Activated CD8-positive, alpha-beta T cell treated with anti-CD3 and anti-CD28 coated beads for 36 hours (primary cell): ENCODE data around the gene KRTAP5-2. TPM values are rescaled to one million over a fixed set of nuclear protein-coding genes. Genes with fewer than 3 reads are reported as not detected.

Experiments used
- ATAC-seq: fragments of 200-7000 bp; cut with Tn5 transposase; one replicate; pipeline ENCODE4 v1.10.0; 2021; ENCODE audit warnings: mild to moderate bottlenecking, moderate library complexity
- CTCF ChIA-PET: fragments of 350-600 bp; sonication (Branson Sonifier 250); formaldehyde crosslinking; loops from one replicate; lab custom pipeline; 2021; ENCODE audit warnings: antibody characterized with exemption; lab: Charles Lee
- POLR2A ChIA-PET: fragments of 350-600 bp; sonication (Branson Sonifier 250); formaldehyde crosslinking; loops from one replicate; lab custom pipeline; 2021; ENCODE audit warnings: antibody characterized with exemption; lab: Charles Lee
- DNase-seq: peaks from one replicate; pipeline ENCODE4 v3.0.0-alpha.2; 2020
- H3K27ac Mint-ChIP-seq: one replicate; pipeline ENCODE4 v1.8.0; 2021; ENCODE audit warnings: mild to moderate bottlenecking, mixed read lengths
- H3K27me3 Mint-ChIP-seq: one replicate; pipeline ENCODE4 v1.8.0; 2021; ENCODE audit warnings: mixed read lengths
- H3K36me3 Mint-ChIP-seq: one replicate; pipeline ENCODE4 v1.8.0; 2021; ENCODE audit warnings: low read depth, mixed read lengths
- H3K4me1 Mint-ChIP-seq: one replicate; pipeline ENCODE4 v1.8.0; 2021; ENCODE audit warnings: low read depth, mixed read lengths
- H3K4me3 Mint-ChIP-seq: one replicate; pipeline ENCODE4 v1.8.0; 2021; ENCODE audit warnings: mild to moderate bottlenecking, moderate library complexity, mixed read lengths
- H3K9me3 Mint-ChIP-seq: one replicate; pipeline ENCODE4 v1.8.0; 2021; ENCODE audit warnings: mixed read lengths
- CTCF ChIP-seq: fragments of 200-600 bp; IDR thresholded peaks from one replicate; pipeline ENCODE4 v1.8.0; 2022; ENCODE audit warnings: antibody characterized with exemption, mild to moderate bottlenecking
- intact Hi-C: fragments of 100-400 bp; cut with micrococcal nuclease; formaldehyde crosslinking; loops from one replicate; pipeline ENCODE4 v1.10.0; 2022
- total RNA-seq, 2 experiments: library from RNA; stranded (reverse); gene quantifications; one replicate each; pipeline ENCODE4 v1.2.3, GENCODE V29; 2021

Gene KRTAP5-2
- total RNA-seq, 2 experiments from 2014 or later, result not detected

GRCh38 chr11:1568441-1568911 lies 29.6 kb downstream of the KRTAP5-2 start:
- DNase-seq, result peak; percentile 54
- no peaks in the 10 kb centered on the region for H3K36me3 Mint-ChIP-seq
- no peak overlapping the region for H3K27ac Mint-ChIP-seq
- TF ChIP-seq CTCF, result no peak
- intact Hi-C loops, result no loop called here
- no peaks in the 10 kb centered on the region for H3K27me3 Mint-ChIP-seq
- CTCF ChIA-PET, result interaction anchor here (1.4 to 3.8 kb wide), 3 partner anchors 10 to 27 kb away, joined by 5 to 17 read pairs (median 7); no protein-coding TSS in a partner anchor
- no peak overlapping the region for H3K4me3 Mint-ChIP-seq
- ATAC-seq, result no peak
- H3K9me3 Mint-ChIP-seq, result no peaks in the 10 kb centered on the region
- H3K4me1 Mint-ChIP-seq, result peaks cover 18% of the 10 kb centered on the region
- POLR2A ChIA-PET, result no interaction called here

GRCh38 chr11:1567721-1568100 lies 30.4 kb downstream of the KRTAP5-2 start:
- ChIA-PET CTCF (interaction anchor here (1.1 to 3.8 kb wide), 2 partner anchors 11 to 21 kb away, joined by 4 to 17 read pairs; no protein-coding TSS in a partner anchor), POLR2A (no interaction called here)
- no peaks in the 10 kb centered on the region for H3K27me3 Mint-ChIP-seq
- DNase-seq (no peak), ATAC-seq (no peak)
- no peak overlapping the region for H3K4me3 Mint-ChIP-seq
- TF ChIP-seq CTCF, result no peak
- intact Hi-C loops, result no loop called here
- no peaks in the 10 kb centered on the region for H3K36me3 Mint-ChIP-seq
- H3K9me3 Mint-ChIP-seq, result no peaks in the 10 kb centered on the region
- H3K4me1 Mint-ChIP-seq, result peaks cover 15% of the 10 kb centered on the region
- no peak overlapping the region for H3K27ac Mint-ChIP-seq

- H3K9me3 Mint-ChIP-seq, result no peaks in the 10 kb centered on the region
- H3K27ac Mint-ChIP-seq, result no peak overlapping the region
- CTCF ChIA-PET, result interaction anchor here (0.8 to 1.1 kb wide), 2 partner anchors 11 to 20 kb away, joined by 3 to 4 read pairs; no protein-coding TSS in a partner anchor
- no peak for ATAC-seq
- no peaks in the 10 kb centered on the region for H3K27me3 Mint-ChIP-seq
- no peak for DNase-seq
- no peaks in the 10 kb centered on the region for H3K36me3 Mint-ChIP-seq
- H3K4me3 Mint-ChIP-seq, result no peak overlapping the region
- no peak for TF ChIP-seq CTCF
- H3K4me1 Mint-ChIP-seq, result peaks cover 15% of the 10 kb centered on the region
- intact Hi-C loops, result no loop called here
- POLR2A ChIA-PET, result no interaction called here
Measured at GRCh38 chr11:1567052-1567720, 30.9 kb downstream of the KRTAP5-2 start.

GRCh38 chr11:1566381-1567051 lies 31.6 kb downstream of the KRTAP5-2 start:
- no peak for ATAC-seq
- Mint-ChIP-seq H3K27me3 (no peaks in the 10 kb centered on the region), H3K4me3 (no peak overlapping the region), H3K27ac (no peak overlapping the region), H3K36me3 (no peaks in the 10 kb centered on the region), H3K9me3 (no peaks in the 10 kb centered on the region), H3K4me1 (peaks cover 15% of the 10 kb centered on the region)
- POLR2A ChIA-PET, result no interaction called here
- CTCF ChIA-PET, result interaction anchor here (0.8 to 3.5 kb wide), 3 partner anchors 8 to 20 kb away, joined by 3 to 22 read pairs (median 4); no protein-coding TSS in a partner anchor
- no peak for DNase-seq
- intact Hi-C loops, result no loop called here
- TF ChIP-seq CTCF, result no peak

- H3K4me3 Mint-ChIP-seq, result no peak overlapping the region
- CTCF ChIA-PET, result interaction anchor here (3.5 kb wide), 1 partner anchor 8 kb away, joined by 22 read pairs; no protein-coding TSS in a partner anchor
- no peak overlapping the region for H3K27ac Mint-ChIP-seq
- H3K36me3 Mint-ChIP-seq, result no peaks in the 10 kb centered on the region
- H3K27me3 Mint-ChIP-seq, result no peaks in the 10 kb centered on the region
- no peaks in the 10 kb centered on the region for H3K9me3 Mint-ChIP-seq
- ATAC-seq (no peak), DNase-seq (no peak)
- intact Hi-C loops, result no loop called here
- H3K4me1 Mint-ChIP-seq, result peaks cover 15% of the 10 kb centered on the region
- POLR2A ChIA-PET, result no interaction called here
- TF ChIP-seq CTCF, result no peak
Measured at GRCh38 chr11:1565904-1566247, 32.2 kb downstream of the KRTAP5-2 start.
